C4-2B (cell line): Measurements from ENCODE around the gene NR4A1.

ENCODE experiments used
- CTCF ChIP-seq: fragments of 450-650 bp; conservative IDR thresholded peaks from 2 replicates; pipeline ENCODE4 v1.5.1; 2017; ENCODE audit warnings: mild to moderate bottlenecking
- ZFX ChIP-seq: fragments of 450-650 bp; IDR thresholded peaks from 2 replicates; pipeline ENCODE4 v1.6.1; 2017

GRCh38 chr12:52078276-52078675, 27.0 kb downstream of the NR4A1 start:
- TF ChIP-seq CTCF (no peak), ZFX (no peak)
